ENCODE results near the gene STK17B.
A peak's percentile ranks its signal among the peaks of the same experiment; 100 is the strongest.

The STK17B gene

GRCh38 chr2:196186266-196186980 lies 15.0 kb upstream of the STK17B start:
- no peak for DNase-seq (ENCODE audit: low read depth)

GRCh38 chr2:196184921-196185320 lies 13.5 kb upstream of the STK17B start:
- H3K4me3 ChIP-seq (ENCODE audit: low read depth, low read length), result no peak overlapping the region
- DNase-seq (ENCODE audit: low read depth), result no peak

More at GRCh38 chr2:196186266-196186980, 15.0 kb upstream of the STK17B start:
- no peak overlapping the region for H3K4me3 ChIP-seq (ENCODE audit: low read depth, low read length)

- no peak for DNase-seq (ENCODE audit: low read depth)
- no peak overlapping the region for H3K4me3 ChIP-seq (ENCODE audit: low read depth, low read length)
Observed at GRCh38 chr2:196183528-196184231, 12.3 kb upstream of the STK17B start.

- no peak for DNase-seq (ENCODE audit: low read depth)
- no peak overlapping the region for H3K4me3 ChIP-seq (ENCODE audit: low read depth, low read length)
Observed at GRCh38 chr2:196183172-196183473, 11.7 kb upstream of the STK17B start.

- no peak for DNase-seq (ENCODE audit: low read depth)
- no peak overlapping the region for H3K4me3 ChIP-seq (ENCODE audit: low read depth, low read length)
Observed at GRCh38 chr2:196182439-196183171, 11.2 kb upstream of the STK17B start.

- no peak for DNase-seq (ENCODE audit: low read depth)
- H3K4me3 ChIP-seq (ENCODE audit: low read depth, low read length), result no peak overlapping the region
Observed at GRCh38 chr2:196181484-196181883, 10.1 kb upstream of the STK17B start.

- no peak for DNase-seq (ENCODE audit: low read depth)
- H3K4me3 ChIP-seq (ENCODE audit: low read depth, low read length), result no peak overlapping the region
Observed at GRCh38 chr2:196177124-196177523, 5.7 kb upstream of the STK17B start.

- DNase-seq (ENCODE audit: low read depth), result no peak
- H3K4me3 ChIP-seq (ENCODE audit: low read depth, low read length), result no peak overlapping the region
Observed at GRCh38 chr2:196176142-196176738, 4.9 kb upstream of the STK17B start.

GRCh38 chr2:196174404-196174803 lies 3.0 kb upstream of the STK17B start:
- H3K4me3 ChIP-seq (ENCODE audit: low read depth, low read length), result no peak overlapping the region

GRCh38 chr2:196173505-196173904 lies 2.1 kb upstream of the STK17B start:
- no peak for DNase-seq (ENCODE audit: low read depth)

More at GRCh38 chr2:196174404-196174803, 3.0 kb upstream of the STK17B start:
- no peak for DNase-seq (ENCODE audit: low read depth)

GRCh38 chr2:196172951-196173350 lies 1.6 kb upstream of the STK17B start:
- DNase-seq (ENCODE audit: low read depth), result no peak
- H3K4me3 ChIP-seq (ENCODE audit: low read depth, low read length), result no peak overlapping the region

More at GRCh38 chr2:196173505-196173904, 2.1 kb upstream of the STK17B start:
- H3K4me3 ChIP-seq (ENCODE audit: low read depth, low read length), result no peak overlapping the region

GRCh38 chr2:196171946-196172345 lies 568 bp upstream of the STK17B start:
- no peak for DNase-seq (ENCODE audit: low read depth)
- peak overlapping the region; percentile 94 for H3K4me3 ChIP-seq (ENCODE audit: low read depth, low read length)

- H3K4me3 ChIP-seq (ENCODE audit: low read depth, low read length), result peak overlapping the region; percentile 94
- DNase-seq (ENCODE audit: low read depth), result no peak
Observed at GRCh38 chr2:196170606-196171247, 651 bp downstream of the STK17B start.

- H3K4me3 ChIP-seq (ENCODE audit: low read depth, low read length), result peak overlapping the region; percentile 94
- no peak for DNase-seq (ENCODE audit: low read depth)
Observed at GRCh38 chr2:196170213-196170605, 1.2 kb downstream of the STK17B start.

- H3K4me3 ChIP-seq (ENCODE audit: low read depth, low read length), result peak overlapping the region; percentile 94
- DNase-seq (ENCODE audit: low read depth), result no peak
Observed at GRCh38 chr2:196169516-196169915, 1.9 kb downstream of the STK17B start.

- no peak for DNase-seq (ENCODE audit: low read depth)
- peak overlapping the region; percentile 19 for H3K4me3 ChIP-seq (ENCODE audit: low read depth, low read length)
Observed at GRCh38 chr2:196168181-196168580, 3.2 kb downstream of the STK17B start.

- DNase-seq (ENCODE audit: low read depth), result no peak
- H3K4me3 ChIP-seq (ENCODE audit: low read depth, low read length), result no peak overlapping the region
Observed at GRCh38 chr2:196167666-196168065, 3.7 kb downstream of the STK17B start.

- peak; percentile 47 for DNase-seq (ENCODE audit: low read depth)
- no peak overlapping the region for H3K4me3 ChIP-seq (ENCODE audit: low read depth, low read length)
Observed at GRCh38 chr2:196166876-196167275, 4.5 kb downstream of the STK17B start.

- DNase-seq (ENCODE audit: low read depth), result no peak
- no peak overlapping the region for H3K4me3 ChIP-seq (ENCODE audit: low read depth, low read length)
Observed at GRCh38 chr2:196165016-196165415, 6.4 kb downstream of the STK17B start.

- H3K4me3 ChIP-seq (ENCODE audit: low read depth, low read length), result no peak overlapping the region
- no peak for DNase-seq (ENCODE audit: low read depth)
Observed at GRCh38 chr2:196163285-196163684, 8.1 kb downstream of the STK17B start.
